GM12891 (cell line): ENCODE measurements around the gene RPGRIP1L.

Experiments
- POLR2A ChIP-seq: IDR thresholded peaks from 2 replicates; pipeline ENCODE4 v1.6.1; 2011; ENCODE audit warnings: low read depth, low read length, control low read depth
- POLR2AphosphoS5 ChIP-seq: IDR thresholded peaks from 2 replicates; pipeline ENCODE4 v1.6.1; 2011; ENCODE audit warnings: low read depth, low read length, control low read depth
- POU2F2 ChIP-seq: IDR thresholded peaks from 2 replicates; pipeline ENCODE4 v1.6.1; 2011; ENCODE audit warnings: low read depth, mild to moderate bottlenecking, control low read depth, low read length, moderate library complexity
- SPI1 ChIP-seq: IDR thresholded peaks from 2 replicates; pipeline ENCODE4 v1.6.1; 2011; ENCODE audit warnings: low read depth, low read length, control low read depth
- TAF1 ChIP-seq: IDR thresholded peaks from 2 replicates; pipeline ENCODE4 v1.6.1; 2011; ENCODE audit warnings: low read depth, low read length, control low read depth

DNA sequence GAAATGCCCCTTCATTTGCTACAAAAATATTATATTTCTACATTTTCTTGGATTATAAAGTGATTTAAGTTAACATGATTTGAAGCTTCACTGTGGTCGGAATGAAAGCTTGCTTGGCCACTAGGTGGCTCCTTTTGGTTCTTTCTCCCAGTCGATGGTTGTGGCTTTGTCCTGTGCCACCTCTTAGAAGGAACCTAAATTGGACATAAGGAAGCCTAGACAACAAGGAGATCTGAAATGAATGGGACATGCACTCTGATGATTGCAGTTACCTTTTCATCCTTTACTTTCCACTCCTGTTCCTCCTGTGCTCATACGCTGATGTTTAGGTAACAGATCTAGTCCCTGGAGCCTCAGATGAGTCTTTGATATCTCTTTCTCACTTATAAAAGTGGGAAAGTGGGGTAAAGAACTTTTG, 39.5 kb upstream of the RPGRIP1L start:
- no peak for TF ChIP-seq POLR2A
- TF ChIP-seq POLR2AphosphoS5: no peak
- TF ChIP-seq POU2F2: no peak
- no peak for TF ChIP-seq TAF1
- TF ChIP-seq SPI1: no peak
